HG03135 (cell line): ENCODE measurements around the gene FOXO1.

Experiments used
- ATAC-seq: cut with Tn5 transposase; IDR thresholded peaks from one replicate; pipeline ENCODE4 v1.9.1; 2021; ENCODE audit warnings: mild to moderate bottlenecking, moderate library complexity; ENCODE audit not compliant: unreplicated experiment

FOXO1 gene

DNA sequence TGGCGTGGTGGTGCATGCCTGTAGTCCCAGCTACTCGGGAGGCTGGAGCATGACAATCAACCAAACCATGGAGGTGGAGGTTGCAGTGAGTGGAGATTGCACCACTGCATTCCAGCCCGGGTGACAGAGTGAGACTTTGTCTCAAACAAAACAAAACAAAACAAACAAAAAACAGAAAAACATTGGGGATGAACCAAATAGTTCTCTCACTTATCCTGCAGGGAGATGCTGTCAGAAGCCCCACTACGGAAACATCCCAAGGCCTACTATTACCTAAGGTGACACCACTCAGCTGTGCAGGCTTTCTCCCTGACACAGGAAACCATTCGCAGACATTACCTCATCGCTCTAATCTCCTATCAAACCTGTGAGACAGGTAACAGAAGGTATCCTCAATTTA lies 113.5 kb downstream of the FOXO1 start:
- no peak for ATAC-seq

DNA sequence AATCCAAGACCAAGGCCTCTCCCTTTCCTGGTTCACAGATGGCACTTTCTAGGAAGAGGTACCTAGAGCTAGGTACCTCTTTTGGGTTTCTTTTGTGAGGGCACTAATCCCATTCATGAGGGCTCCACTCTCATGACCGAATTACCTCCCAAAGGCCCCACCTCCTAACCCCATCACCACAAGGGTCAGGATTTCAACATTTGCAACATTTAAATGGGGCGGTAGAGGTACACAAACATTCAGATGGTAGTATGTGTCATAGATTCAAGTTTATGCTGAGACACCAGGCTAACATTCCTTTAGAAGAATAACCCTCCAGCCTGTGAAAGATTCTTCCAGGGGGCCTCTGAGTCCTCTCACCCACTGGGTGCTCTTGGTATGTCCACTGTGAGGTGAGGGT lies 116.3 kb downstream of the FOXO1 start:
- no peak for ATAC-seq

DNA sequence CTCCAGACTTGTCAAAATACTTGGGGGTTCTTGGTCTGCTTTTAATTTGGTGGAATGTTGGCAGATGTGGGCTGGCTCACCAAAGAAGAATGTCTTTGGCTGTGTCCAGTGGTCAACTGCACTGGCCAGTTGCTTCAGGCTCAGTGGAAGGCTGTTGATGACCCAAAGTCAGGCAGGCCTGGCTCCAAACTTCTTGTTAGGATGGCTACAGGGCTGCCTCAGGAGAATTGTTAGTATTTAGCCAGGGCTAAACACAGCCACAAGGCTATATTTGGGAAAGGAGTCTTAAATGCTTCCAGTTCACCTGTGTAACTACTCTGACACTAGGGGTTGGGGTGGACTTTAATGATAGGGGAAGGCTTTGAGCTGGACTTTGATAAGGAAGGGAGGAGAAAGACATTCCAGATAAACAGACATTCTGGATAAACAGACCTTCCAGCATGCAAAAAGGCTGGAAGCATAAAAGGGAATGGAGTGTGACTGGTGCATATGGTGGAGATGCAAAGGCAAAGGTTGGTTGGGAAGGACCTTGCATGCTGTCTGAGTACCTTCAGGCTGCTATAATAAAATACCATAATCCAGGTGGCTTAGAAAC lies 116.8 kb downstream of the FOXO1 start:
- ATAC-seq, result no peak

DNA sequence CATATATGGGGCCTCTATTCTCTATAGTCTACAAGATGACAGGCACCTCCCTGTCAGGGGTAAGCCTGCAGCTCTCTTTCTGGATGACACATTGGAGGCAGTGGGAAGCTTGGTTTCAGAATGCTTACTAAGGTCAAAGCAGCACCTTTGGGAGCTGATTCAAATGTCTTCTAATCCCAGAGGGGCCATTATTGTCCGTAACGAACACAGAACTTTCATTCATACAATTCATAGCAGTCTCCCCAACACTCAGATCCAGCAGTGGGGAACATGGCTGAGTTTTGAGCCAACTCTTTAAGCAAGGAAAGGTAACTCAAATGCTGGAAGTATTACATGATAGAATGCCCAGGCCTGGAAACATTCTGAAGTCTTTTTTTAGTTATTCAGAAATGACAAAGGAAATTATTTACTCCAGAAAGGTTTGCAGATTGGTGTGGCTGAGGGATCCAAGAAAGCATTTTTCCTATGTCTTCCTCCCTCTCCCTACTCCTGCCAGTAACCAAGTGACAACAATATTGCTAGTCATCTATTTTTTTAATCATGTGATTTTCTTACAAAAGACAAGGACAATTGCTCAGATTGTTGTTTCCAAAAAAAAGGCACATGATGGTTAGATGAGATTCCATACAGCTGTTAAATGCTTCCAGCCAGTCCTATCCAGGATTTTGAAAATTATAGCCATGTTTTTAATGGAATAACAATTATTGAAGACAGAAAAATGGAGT lies 118.7 kb downstream of the FOXO1 start:
- no peak for ATAC-seq

DNA sequence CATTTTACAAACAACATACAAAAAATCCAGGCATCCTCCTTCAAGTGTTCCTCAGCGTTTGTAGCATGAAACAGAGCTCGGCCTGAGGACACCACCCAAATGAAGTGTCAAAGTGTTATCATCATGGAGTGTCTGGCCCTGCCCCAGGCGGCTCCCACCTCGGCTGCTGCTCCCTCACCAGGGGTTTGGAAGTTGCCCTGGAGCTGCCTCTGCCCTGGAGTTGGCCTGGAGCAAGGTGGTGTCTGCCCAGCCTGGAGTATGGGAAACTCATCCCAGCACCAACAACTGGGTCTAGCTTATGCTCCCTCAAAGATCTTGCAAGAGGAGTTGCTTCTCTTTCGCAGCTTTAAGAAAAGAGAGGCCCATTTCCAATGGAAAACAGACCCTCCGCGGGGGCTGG lies 120.4 kb downstream of the FOXO1 start:
- ATAC-seq, result no peak

DNA sequence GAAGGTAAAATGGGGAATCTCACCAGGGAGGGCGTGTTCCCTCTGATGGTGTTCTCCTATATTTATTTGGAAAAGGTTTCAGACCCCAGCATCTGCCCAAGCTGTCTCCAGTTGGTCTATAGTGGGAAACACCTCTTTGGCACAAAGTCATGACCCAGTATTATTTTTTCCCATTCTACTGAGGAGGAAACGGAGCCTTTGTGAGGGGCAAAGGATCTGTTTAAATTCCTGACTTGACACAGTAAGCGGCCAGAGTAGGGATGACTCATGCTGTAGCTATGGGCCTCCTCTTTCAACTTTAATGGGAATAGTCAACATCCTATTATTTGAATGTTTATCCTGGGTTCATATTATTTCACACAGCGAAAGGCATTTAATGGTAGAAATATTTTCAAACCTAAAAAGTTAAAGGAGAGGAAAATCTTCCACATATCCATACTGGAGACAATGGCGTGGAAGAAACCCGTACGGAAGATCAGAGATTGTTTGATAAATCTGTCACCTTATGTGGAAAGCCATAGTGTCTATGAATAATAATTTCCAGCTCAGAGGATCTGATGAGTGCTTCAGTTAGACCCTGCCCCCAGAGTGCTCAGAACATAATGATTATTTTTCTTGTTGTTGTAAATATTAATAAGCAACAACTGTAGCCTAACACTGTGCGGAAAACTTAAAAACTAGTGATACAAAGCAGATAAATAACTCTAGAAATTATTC lies 126.0 kb downstream of the FOXO1 start:
- no peak for ATAC-seq

DNA sequence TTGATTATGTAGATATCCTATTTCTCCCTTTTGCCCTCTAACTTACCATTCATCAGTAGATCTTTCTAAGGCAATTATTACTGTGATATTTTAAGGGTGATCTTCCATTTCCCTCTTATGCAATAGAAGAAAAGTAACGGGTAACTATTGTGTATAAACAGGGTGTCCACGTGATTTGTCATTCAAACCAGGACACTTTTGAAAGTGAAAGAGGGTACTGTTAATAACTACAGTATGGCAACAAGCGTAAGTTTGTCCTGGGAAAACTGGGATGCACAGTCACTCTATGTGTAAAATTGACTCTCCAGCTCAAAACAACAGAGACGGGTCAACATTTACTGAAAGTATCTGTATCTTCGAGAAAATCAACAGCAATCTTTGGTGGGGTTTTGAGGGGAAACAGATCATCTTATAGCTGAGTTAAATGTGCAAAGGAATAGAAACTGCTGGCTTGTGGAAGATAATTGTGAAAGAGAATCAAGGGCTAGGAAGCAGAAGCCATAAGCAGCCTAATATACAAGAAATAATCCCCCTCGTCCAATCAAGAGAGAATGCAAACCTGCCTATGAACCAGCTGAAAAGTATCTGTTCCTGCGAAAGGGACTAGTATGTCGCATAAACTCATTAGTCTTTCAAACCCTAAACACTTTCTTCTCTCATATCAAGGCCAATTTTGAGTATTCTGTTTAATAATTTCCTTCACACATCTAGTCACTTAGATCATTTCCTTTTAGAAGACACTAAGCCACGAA lies 126.7 kb downstream of the FOXO1 start:
- no peak for ATAC-seq

DNA sequence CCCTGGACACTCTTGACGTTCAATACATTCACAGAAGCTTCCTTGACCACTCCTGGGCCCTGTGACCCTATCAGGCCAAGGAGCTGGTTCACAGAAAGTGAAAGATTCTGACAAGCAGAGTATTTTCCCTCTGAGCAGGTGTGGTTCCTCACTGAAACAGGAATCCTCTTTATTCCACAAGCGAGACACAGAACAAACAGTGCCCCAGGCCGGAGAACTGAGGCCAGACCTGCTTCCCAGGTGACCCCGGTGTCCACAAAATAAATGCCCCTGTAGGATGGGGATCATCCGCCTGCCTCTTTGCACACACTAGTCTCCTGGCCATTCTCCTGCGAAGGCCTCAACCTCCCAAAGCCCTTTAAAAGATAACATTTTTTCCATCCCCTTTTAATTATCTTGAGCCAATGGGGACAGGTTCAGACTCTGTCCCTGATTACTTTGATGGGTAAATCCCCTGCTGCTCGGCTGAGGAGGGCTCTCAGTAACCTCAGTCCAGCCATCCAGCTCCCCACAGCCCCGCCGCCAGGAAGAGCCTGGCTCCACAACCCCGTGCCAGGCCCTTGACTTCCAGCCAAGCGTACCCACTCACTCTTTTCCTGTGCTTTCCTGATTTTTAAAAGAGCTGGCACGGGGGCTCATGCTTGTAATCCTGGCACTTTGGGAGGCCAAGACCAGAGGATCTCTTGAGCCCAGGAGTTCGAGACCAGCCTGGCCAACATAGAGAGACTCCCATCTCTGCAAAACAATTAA lies 129.1 kb downstream of the FOXO1 start:
- no peak for ATAC-seq

DNA sequence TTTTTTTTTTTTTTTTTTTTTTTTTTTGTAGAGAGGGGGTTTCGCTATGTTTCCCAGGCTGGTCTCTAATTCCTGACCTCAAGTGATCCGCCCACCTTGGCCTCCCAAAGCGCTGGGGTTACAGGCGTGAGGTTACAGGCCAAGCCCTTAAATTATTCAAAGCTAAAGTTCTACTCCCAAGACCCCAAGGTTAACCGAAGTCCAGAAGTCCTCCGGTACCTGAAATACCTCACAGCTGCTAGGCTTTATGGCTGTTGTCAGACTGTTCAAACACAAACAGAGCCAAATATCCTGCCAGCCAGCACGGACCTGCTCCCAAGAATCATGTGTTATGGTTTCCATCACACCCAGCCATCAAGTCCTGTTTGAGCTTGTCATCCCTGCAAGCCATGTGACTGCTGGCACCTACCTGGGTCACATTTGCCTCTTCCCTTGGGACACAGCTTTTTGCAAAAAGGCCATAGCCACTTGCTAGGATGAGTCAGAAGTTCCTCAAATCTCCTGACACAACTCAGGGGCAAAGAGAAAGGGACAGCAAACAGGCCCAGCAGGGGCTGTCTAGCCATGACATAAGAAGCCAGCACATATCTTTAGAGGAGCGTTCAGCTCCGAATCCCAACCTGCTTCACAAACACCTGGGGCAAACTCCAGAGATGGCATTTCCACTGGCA lies 129.9 kb downstream of the FOXO1 start:
- no peak for ATAC-seq

DNA sequence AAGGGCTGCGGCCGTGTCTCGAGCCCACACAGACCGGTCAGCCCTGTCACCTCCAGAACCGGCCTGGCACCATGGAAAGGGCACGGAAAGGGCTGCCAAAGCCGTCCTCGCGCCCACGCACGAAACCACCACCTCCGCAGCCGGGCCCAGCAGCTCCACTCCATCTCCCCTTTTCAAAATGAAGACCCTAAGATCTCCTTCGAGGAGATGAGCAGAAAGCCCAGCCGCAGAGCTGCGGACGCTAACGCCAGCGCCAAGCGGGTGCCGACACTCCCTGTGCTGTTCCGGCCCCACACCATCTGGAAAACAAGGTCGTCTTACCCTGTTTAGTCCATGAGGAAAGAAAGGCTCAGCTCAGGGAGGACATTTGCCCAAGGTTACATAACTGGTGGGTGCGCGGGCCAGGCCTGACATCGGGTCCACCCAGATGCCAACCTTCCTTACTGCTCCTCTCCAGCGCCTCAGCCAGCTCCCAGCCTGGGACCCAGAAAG lies 131.1 kb downstream of the FOXO1 start:
- no peak for ATAC-seq

DNA sequence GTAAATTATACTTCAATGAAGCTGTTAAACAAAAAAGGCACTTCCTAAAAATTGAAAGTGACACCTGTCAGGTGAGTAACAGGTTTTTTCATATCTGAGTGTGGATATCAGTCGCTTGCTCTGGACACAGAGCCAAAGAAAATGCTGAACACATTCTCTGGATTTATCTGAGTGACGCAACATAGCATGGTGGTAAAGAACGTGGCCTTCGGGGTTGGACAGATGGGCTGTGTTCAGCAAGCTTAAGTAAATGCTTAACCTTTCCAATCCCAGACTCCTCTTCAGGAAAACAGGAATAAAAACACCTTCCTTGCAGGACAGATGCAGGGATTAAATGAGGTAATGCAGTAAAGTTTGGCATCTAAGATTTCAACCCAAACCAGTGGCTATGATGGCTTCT lies 132.0 kb downstream of the FOXO1 start:
- no peak for ATAC-seq

DNA sequence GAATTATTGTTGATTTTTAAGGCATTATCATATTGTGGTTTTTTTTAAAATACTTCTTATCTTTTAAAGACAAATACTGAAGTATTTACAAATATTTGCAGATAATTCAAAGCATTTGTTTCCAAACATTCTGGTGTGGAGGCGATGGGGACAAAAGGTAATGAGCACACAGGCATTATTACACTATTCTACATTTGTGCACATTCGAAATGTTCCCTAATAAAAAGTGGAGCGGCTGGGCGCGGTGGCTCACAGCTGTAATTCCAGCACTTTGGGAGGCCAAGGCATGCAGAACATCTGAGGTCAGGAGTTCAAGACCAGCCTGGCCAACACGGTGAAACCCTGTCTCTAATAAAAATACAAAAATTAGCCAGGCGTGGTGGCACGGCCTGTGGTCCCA lies 133.4 kb downstream of the FOXO1 start:
- no peak for ATAC-seq

DNA sequence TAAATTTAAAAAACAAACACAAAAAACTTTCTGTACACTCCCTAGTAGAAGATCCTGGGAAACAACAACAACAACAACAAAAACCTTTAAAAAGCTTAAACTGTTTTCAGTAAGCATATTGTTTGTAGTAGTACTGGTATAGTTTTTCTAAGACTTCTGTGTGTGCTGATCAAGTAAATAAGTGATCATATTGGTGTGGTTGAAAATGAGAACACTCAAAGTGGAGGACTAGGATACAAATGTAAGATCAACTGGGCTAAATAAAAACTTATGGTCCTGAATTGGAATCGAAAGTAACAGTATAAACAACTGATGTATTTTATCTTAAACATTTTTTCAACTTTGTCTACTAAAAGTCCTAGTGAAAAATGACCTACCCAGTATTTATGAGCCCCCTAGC lies 135.5 kb downstream of the FOXO1 start:
- no peak for ATAC-seq

DNA sequence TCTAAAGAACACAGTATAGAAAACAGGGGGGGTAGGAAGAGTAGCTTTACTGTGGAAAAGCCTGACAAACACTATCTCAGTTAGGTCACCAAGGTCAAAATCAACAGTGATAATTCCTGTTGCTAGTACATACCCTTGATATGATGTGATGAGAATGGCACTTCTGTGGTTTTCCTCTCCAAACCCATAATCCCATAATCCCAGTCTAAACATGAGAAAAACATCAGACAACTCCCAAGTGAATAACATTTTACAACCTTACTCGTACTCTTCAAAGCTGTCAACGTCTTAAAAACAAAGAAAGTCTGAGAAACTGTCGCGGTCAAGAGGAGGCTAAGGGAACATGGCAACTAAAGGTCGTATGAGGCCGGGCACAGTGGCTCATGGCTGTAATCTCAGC lies 137.6 kb downstream of the FOXO1 start:
- no peak for ATAC-seq

DNA sequence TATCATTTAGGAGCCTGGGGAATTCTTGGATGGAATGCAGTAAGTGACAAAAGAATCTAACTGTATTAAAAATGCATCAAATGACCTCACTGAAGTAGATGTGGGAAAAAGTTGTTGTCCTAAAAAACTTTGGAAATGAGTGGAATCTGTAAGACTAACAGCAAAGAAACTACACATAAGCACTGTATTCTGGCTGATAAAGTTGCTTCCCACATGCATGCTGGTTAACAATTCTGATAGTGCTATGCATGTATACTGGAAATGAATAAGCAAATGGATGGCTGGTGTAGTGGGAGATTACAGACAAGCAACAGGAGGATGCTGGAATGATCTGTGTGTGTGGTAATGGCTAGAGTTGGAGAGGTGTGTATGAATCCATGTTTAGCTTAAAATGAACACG lies 138.5 kb downstream of the FOXO1 start:
- ATAC-seq, result no peak

DNA sequence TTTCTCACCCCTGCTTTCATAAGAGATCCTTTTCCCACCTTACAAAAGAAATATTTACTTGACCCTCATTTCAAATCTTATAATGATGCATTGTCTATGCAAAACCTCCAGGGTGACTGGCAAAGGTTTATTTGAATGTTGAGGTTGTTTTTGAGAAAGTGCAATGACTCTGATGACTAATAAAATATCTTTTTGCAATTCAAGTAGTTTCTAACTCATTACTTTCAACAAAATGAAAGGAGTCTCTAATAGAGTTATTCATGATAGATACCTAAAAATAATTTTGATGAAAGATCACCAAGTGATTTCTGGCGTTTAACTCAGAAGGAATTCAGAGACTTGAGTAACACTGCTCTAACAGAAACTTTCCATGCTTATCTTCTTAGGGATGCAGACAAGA lies 144.2 kb downstream of the FOXO1 start:
- ATAC-seq, result no peak

DNA sequence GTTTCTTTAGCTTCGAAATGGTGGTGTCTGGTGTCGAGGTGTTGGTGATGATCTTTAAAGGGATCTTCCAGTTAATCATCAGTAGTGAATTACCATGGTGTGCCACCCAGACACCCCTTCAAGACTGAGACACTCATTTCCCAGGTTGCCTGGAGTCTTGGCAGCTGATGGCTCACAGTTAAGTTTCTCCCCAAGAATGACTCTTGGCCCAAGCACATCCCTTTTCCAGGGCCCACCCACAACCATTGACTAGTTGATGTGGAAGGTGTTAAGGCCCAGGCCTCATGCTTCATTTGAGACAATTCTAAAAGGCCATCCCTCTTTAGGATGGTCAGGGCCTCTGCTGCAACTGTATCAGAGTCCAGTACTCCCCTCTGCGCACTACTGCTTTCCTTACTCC lies 145.5 kb downstream of the FOXO1 start:
- no peak for ATAC-seq

DNA sequence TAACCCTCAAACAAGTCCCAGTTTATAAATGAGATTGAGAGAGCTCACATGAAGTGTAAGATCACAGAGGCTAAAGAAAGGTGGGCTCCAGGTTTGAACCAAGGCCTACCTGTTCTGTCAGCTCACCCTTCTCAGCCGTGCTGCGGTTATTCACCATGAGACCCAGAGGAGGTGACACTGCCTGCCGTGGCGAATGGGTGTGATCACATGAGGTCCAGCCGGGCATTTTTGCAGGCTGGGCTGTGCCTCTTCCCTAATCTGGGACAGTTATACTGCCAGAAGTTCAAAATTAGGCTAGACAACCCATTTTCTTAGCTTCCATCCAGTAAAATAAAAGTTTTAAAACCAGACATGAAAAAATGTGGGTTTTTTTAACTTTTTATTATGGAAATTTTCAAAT lies 146.8 kb downstream of the FOXO1 start:
- ATAC-seq, result no peak

DNA sequence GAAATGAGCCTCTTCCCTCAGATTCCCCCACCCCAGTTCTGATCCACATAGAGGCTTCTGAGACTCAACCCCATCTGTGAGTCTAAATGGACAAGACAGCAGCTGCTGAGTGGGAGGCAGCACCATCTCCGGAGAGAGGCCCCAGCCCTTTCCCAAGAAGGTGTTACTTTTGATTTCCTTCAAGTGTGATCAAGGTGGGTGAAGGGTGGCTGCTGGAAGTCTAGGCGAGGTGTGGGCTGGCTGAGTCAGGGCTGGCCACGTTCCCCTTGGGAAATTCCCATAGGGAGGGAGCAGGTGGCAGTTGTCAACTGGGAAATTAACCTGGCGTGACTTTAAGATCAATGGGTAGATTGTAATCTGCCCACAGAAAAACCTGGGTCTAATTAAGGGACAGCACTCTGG lies 148.0 kb downstream of the FOXO1 start:
- no peak for ATAC-seq
